OCI-LY1 (cell line): ENCODE data around the gene ELP2.

ENCODE experiments used
- H2AFZ ChIP-seq: fragments of 200-600 bp; sonication (generic), shearing (Covaris generic); 2 replicates; pipeline ENCODE4 v1.6.0; 2014; ENCODE audit warnings: antibody characterized with exemption, mild to moderate bottlenecking, low read length
- H3F3A ChIP-seq: fragments of 200-600 bp; sonication (generic), shearing (Covaris generic); 2 replicates; pipeline ENCODE4 v1.6.0; 2014; ENCODE audit warnings: mild to moderate bottlenecking, antibody characterized with exemption, low read length, moderate library complexity; ENCODE audit not compliant: insufficient read depth
- H3K27ac ChIP-seq: fragments of 200-600 bp; sonication (generic); 2 replicates; pipeline ENCODE4 v1.5.1; 2014; ENCODE audit warnings: low read length, mixed run types, mild to moderate bottlenecking, low read depth; ENCODE audit not compliant: poor library complexity, severe bottlenecking
- H3K27me3 ChIP-seq: fragments of 200-600 bp; sonication (generic); 2 replicates; pipeline ENCODE4 v1.6.0; 2014; ENCODE audit warnings: antibody characterized with exemption, mild to moderate bottlenecking, low read length, moderate library complexity; ENCODE audit not compliant: insufficient read depth
- H3K36me3 ChIP-seq: fragments of 200-600 bp; sonication (generic); 2 replicates; pipeline ENCODE4 v1.6.1; 2014; ENCODE audit warnings: mild to moderate bottlenecking, antibody characterized with exemption, low read length, moderate library complexity, mixed read lengths; ENCODE audit not compliant: insufficient read depth
- H3K4me1 ChIP-seq: fragments of 200-600 bp; sonication (generic); 2 replicates; pipeline ENCODE4 v1.5.1; 2014; ENCODE audit warnings: mild to moderate bottlenecking, low read length, moderate library complexity; ENCODE audit not compliant: insufficient read depth, severe bottlenecking
- H3K4me2 ChIP-seq: fragments of 200-600 bp; sonication (generic), shearing (Covaris generic); 2 replicates; pipeline ENCODE4 v1.6.1; 2014; ENCODE audit warnings: low read length
- H3K4me3 ChIP-seq: fragments of 200-600 bp; sonication (generic); 2 replicates; pipeline ENCODE4 v1.5.1; 2014; ENCODE audit warnings: low read length, low read depth, mild to moderate bottlenecking, mixed read lengths; ENCODE audit not compliant: poor library complexity, severe bottlenecking
- H3K79me2 ChIP-seq: fragments of 200-600 bp; shearing (Covaris generic); 2 replicates; pipeline ENCODE4 v1.6.1; 2016; ENCODE audit warnings: mixed run types, low read length, mixed read lengths; ENCODE audit not compliant: insufficient read depth
- H3K9ac ChIP-seq: fragments of 200-600 bp; sonication (generic), shearing (Covaris generic); 2 replicates; pipeline ENCODE4 v1.6.1; 2014; ENCODE audit warnings: mild to moderate bottlenecking, low read length, mixed read lengths
- H3K9me2 ChIP-seq: fragments of 200-600 bp; sonication (generic), shearing (Covaris generic); 2 replicates; pipeline ENCODE4 v1.6.1; 2014; ENCODE audit warnings: low read depth, mild to moderate bottlenecking, low read length, mixed read lengths
- H3K9me3 ChIP-seq: fragments of 200-600 bp; shearing (Covaris generic); 2 replicates; pipeline ENCODE4 v1.6.1; 2014; ENCODE audit warnings: low read length, mixed read lengths
- H4K20me1 ChIP-seq: fragments of 200-600 bp; sonication (generic), shearing (Covaris generic); 2 replicates; pipeline ENCODE4 v1.6.0; 2016; ENCODE audit warnings: mild to moderate bottlenecking, low read length; ENCODE audit not compliant: insufficient read depth
- EZH2 ChIP-seq: fragments of 200-600 bp; sonication (generic), shearing (Covaris generic); IDR thresholded peaks from 2 replicates; pipeline ENCODE4 v1.8.0; 2017; ENCODE audit warnings: borderline replicate concordance, mixed run types, mild to moderate bottlenecking, antibody characterized with exemption, low read length, moderate library complexity, mixed read lengths
- TF ChIP-seq, protein P1 (sequence below): fragments of 200-600 bp; sonication (generic), shearing (Covaris generic); IDR thresholded peaks from 2 replicates; pipeline ENCODE4 v1.5.1; 2017; ENCODE audit warnings: mild to moderate bottlenecking, antibody characterized with exemption, low read length, moderate library complexity, mixed read lengths

Gene ELP2

DNA sequence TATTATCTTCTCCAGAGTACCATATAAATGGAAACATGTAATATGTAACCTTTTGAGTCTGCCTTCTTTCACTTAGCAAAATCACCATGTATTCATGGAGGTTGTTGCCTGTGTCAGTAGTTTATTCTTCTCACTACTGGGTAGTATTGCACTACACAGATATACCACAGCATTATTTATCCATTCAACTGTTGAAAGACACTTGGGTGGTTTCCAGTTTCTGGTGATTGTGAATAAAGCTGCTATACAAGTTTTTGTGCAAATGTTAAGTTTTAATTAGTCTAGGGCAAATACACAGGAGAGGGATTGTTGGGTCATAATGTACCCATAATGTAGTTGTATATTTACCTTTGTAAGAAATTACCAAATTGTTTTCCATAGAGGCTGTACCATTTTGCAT, 32.7 kb upstream of the ELP2 start:
- no peak overlapping the region for H2AFZ ChIP-seq
- H3K4me3 ChIP-seq, result no peak overlapping the region
- no peaks in the 10 kb centered on the region for H3K9me2 ChIP-seq
- peaks cover 7% of the 10 kb centered on the region; the same call in 1 of the 2 replicates for H3K9me3 ChIP-seq
- no peaks in the 10 kb centered on the region for H4K20me1 ChIP-seq
- no peaks in the 10 kb centered on the region for H3K4me1 ChIP-seq
- no peak overlapping the region for H3K9ac ChIP-seq
- H3K79me2 ChIP-seq, result no peaks in the 10 kb centered on the region
- no peaks in the 10 kb centered on the region for H3F3A ChIP-seq
- H3K4me2 ChIP-seq, result no peak overlapping the region
- no peak overlapping the region for H3K27ac ChIP-seq
- H3K27me3 ChIP-seq, result no peaks in the 10 kb centered on the region
- no peaks in the 10 kb centered on the region; the same call in 1 of the 2 replicates for H3K36me3 ChIP-seq
- no peak for TF ChIP-seq EZH2
- TF ChIP-seq, protein P1, sequence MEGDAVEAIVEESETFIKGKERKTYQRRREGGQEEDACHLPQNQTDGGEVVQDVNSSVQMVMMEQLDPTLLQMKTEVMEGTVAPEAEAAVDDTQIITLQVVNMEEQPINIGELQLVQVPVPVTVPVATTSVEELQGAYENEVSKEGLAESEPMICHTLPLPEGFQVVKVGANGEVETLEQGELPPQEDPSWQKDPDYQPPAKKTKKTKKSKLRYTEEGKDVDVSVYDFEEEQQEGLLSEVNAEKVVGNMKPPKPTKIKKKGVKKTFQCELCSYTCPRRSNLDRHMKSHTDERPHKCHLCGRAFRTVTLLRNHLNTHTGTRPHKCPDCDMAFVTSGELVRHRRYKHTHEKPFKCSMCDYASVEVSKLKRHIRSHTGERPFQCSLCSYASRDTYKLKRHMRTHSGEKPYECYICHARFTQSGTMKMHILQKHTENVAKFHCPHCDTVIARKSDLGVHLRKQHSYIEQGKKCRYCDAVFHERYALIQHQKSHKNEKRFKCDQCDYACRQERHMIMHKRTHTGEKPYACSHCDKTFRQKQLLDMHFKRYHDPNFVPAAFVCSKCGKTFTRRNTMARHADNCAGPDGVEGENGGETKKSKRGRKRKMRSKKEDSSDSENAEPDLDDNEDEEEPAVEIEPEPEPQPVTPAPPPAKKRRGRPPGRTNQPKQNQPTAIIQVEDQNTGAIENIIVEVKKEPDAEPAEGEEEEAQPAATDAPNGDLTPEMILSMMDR, result no peak

- no peak overlapping the region for H3K27ac ChIP-seq
- no peaks in the 10 kb centered on the region for H3F3A ChIP-seq
- H3K4me3 ChIP-seq, result no peak overlapping the region
- H3K4me2 ChIP-seq, result no peak overlapping the region
- H4K20me1 ChIP-seq, result no peaks in the 10 kb centered on the region
- no peaks in the 10 kb centered on the region for H3K27me3 ChIP-seq
- no peak for TF ChIP-seq EZH2
- TF ChIP-seq, protein P1, result no peak
- peaks cover 11% of the 10 kb centered on the region; the same call in 1 of the 2 replicates for H3K9me3 ChIP-seq
- H3K36me3 ChIP-seq, result no peaks in the 10 kb centered on the region; the same call in 1 of the 2 replicates
- H3K4me1 ChIP-seq, result no peaks in the 10 kb centered on the region
- no peak overlapping the region for H2AFZ ChIP-seq
- no peaks in the 10 kb centered on the region for H3K9me2 ChIP-seq
- no peaks in the 10 kb centered on the region for H3K79me2 ChIP-seq
- H3K9ac ChIP-seq, result no peak overlapping the region
These were observed 30.4 kb upstream of the ELP2 start for GRCh38 chr18:36099311-36099710.

DNA sequence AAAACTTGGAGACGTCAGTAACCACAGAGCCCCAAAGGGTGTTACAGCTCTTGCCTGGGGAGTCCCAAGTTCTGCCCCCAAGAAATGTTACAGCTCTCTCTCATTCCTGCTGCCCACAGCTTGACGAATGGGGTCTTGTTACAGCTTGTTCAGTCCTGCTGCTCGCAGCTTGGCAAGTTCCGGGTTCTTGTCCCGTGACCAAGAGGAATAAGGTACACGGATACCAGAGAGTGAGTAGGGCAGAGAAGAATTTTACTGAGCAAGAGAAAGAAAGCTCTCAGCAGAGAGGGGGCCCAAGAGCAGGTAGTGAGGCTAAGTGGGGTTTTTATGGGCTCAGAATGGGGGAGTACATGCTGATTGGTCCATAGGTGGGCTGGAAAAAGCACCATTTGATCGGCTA, 27.8 kb upstream of the ELP2 start:
- Histone ChIP-seq H4K20me1 (no peaks in the 10 kb centered on the region), H3K4me1 (no peaks in the 10 kb centered on the region), H3K79me2 (no peaks in the 10 kb centered on the region), H3K4me2 (no peak overlapping the region), H3K36me3 (no peaks in the 10 kb centered on the region; the same call in 1 of the 2 replicates), H3K9me3 (peaks cover 11% of the 10 kb centered on the region; the same call in 1 of the 2 replicates), H3K27ac (no peak overlapping the region), H3K9ac (no peak overlapping the region), H3K27me3 (no peaks in the 10 kb centered on the region), H3K4me3 (no peak overlapping the region), H3F3A (no peaks in the 10 kb centered on the region), H3K9me2 (no peaks in the 10 kb centered on the region), H2AFZ (no peak overlapping the region)
- no peak for TF ChIP-seq EZH2
- TF ChIP-seq, protein P1, result no peak
